CD4-positive, alpha-beta T cell treated with Interleukin-12 subunit alpha and Interleukin-12 subunit beta, for 1 hour (primary cell): ENCODE data around the gene RAI1.

Source experiments
- DNase-seq: peaks from one replicate; pipeline ENCODE4 v3.0.0-alpha.2; 2020

The RAI1 gene

GRCh38 chr17:17819111-17819510 is 137.9 kb downstream of the RAI1 start:
- DNase-seq = no peak

- peak; percentile 66 for DNase-seq
These were observed 138.3 kb downstream of the RAI1 start for GRCh38 chr17:17819561-17819995.

GRCh38 chr17:17820046-17820445 is 138.8 kb downstream of the RAI1 start:
- DNase-seq = no peak

- no peak for DNase-seq
These were observed 139.4 kb downstream of the RAI1 start for GRCh38 chr17:17820463-17821158.

- DNase-seq = no peak
These were observed 140.9 kb downstream of the RAI1 start for GRCh38 chr17:17822189-17822588.

GRCh38 chr17:17822616-17823015 is 141.4 kb downstream of the RAI1 start:
- DNase-seq = no peak

- peak; percentile 89 for DNase-seq
These were observed 142.3 kb downstream of the RAI1 start for GRCh38 chr17:17823433-17824118.

GRCh38 chr17:17824119-17824782 is 143.0 kb downstream of the RAI1 start:
- no peak for DNase-seq

- DNase-seq = no peak
These were observed 143.7 kb downstream of the RAI1 start for GRCh38 chr17:17824783-17825614.

GRCh38 chr17:17826342-17826713 is 145.1 kb downstream of the RAI1 start:
- DNase-seq = no peak

- no peak for DNase-seq
These were observed 145.9 kb downstream of the RAI1 start for GRCh38 chr17:17826942-17827785.

GRCh38 chr17:17827826-17828621 is 146.8 kb downstream of the RAI1 start:
- DNase-seq = no peak

GRCh38 chr17:17830269-17830567 is 149.0 kb downstream of the RAI1 start:
- DNase-seq = no peak

GRCh38 chr17:17830740-17831207 is 149.5 kb downstream of the RAI1 start:
- DNase-seq = no peak

- DNase-seq = no peak
These were observed 150.2 kb downstream of the RAI1 start for GRCh38 chr17:17831208-17832031.

GRCh38 chr17:17832032-17832363 is 150.7 kb downstream of the RAI1 start:
- no peak for DNase-seq

GRCh38 chr17:17833658-17834357 is 152.6 kb downstream of the RAI1 start:
- DNase-seq = no peak

- no peak for DNase-seq
These were observed 153.7 kb downstream of the RAI1 start for GRCh38 chr17:17834974-17835373.

- DNase-seq = no peak
These were observed 154.4 kb downstream of the RAI1 start for GRCh38 chr17:17835415-17836249.
